A549 treated with AZD9567 at 1 μM for 4 hours (cell line): ENCODE results near the gene FEZF1. TPM values are rescaled to one million over a fixed set of nuclear protein-coding genes. Genes with fewer than 3 reads are reported as not detected.

Experiments used
- total RNA-seq: library from RNA; stranded (reverse); fragments of 200-300 nt; extraction: Qiagen RNA extraction; gene quantifications from 5 replicates; pipeline ENCODE4 v1.2.3, GENCODE V29; 2022; ENCODE audit not compliant: insufficient read depth

Gene FEZF1
- not detected in 5 replicates for total RNA-seq

GRCh38 chr7:122304319-122304975, at the start of gene FEZF1:
Gene FEZF1 (minus strand): TSS chr7:122304750. CDS start chr7:122304437, 313 bp downstream.

Other genes with a start within 250 kb of the FEZF1 start
- gene AASS, start 160.5 kb downstream of the FEZF1 start, total RNA-seq, result 0.06 to 0.11 TPM (median 0.10 TPM) in 4 of 5 replicates, not detected in the other